ENCODE measurements around the gene CCL25.

DNA sequence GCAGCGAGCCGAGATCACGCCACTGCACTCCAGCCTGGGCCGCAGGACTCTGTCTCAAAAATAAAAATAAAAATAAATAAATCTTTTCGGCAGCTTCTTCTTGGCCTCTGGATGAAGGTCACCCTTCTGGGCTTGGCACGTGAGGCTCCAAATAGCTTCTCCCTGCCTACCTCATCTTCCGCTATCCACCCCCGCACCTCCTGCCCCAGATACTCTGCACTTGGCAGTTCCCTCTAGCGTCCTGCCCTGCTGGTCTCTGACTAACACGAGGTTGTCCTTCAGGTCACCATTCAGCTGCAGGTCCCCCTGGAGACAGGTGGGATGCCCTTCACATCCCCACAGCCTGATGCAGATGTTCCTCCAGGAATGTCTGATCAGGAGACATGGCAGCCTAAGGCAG lies 8.5 kb upstream of the CCL25 start:
- TF ChIP-seq, protein P1, sequence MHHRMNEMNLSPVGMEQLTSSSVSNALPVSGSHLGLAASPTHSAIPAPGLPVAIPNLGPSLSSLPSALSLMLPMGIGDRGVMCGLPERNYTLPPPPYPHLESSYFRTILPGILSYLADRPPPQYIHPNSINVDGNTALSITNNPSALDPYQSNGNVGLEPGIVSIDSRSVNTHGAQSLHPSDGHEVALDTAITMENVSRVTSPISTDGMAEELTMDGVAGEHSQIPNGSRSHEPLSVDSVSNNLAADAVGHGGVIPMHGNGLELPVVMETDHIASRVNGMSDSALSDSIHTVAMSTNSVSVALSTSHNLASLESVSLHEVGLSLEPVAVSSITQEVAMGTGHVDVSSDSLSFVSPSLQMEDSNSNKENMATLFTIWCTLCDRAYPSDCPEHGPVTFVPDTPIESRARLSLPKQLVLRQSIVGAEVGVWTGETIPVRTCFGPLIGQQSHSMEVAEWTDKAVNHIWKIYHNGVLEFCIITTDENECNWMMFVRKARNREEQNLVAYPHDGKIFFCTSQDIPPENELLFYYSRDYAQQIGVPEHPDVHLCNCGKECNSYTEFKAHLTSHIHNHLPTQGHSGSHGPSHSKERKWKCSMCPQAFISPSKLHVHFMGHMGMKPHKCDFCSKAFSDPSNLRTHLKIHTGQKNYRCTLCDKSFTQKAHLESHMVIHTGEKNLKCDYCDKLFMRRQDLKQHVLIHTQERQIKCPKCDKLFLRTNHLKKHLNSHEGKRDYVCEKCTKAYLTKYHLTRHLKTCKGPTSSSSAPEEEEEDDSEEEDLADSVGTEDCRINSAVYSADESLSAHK (tag by site-specific recombination; IDR thresholded peaks at IDR 0.05), result no peak
- TF ChIP-seq, protein P2, sequence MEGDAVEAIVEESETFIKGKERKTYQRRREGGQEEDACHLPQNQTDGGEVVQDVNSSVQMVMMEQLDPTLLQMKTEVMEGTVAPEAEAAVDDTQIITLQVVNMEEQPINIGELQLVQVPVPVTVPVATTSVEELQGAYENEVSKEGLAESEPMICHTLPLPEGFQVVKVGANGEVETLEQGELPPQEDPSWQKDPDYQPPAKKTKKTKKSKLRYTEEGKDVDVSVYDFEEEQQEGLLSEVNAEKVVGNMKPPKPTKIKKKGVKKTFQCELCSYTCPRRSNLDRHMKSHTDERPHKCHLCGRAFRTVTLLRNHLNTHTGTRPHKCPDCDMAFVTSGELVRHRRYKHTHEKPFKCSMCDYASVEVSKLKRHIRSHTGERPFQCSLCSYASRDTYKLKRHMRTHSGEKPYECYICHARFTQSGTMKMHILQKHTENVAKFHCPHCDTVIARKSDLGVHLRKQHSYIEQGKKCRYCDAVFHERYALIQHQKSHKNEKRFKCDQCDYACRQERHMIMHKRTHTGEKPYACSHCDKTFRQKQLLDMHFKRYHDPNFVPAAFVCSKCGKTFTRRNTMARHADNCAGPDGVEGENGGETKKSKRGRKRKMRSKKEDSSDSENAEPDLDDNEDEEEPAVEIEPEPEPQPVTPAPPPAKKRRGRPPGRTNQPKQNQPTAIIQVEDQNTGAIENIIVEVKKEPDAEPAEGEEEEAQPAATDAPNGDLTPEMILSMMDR (tag by site-specific recombination; IDR thresholded peaks at IDR 0.05), result no peak
- no peak for TF ChIP-seq GLIS2 (tag by site-specific recombination; IDR thresholded peaks at IDR 0.05)
- TF ChIP-seq ZNF544 (tag by site-specific recombination; IDR thresholded peaks at IDR 0.05), result no peak
- no peak for TF ChIP-seq ZNF292 (tag by site-specific recombination; IDR thresholded peaks at IDR 0.05; ENCODE audit: borderline replicate concordance, low read depth)
- TF ChIP-seq, protein P3, sequence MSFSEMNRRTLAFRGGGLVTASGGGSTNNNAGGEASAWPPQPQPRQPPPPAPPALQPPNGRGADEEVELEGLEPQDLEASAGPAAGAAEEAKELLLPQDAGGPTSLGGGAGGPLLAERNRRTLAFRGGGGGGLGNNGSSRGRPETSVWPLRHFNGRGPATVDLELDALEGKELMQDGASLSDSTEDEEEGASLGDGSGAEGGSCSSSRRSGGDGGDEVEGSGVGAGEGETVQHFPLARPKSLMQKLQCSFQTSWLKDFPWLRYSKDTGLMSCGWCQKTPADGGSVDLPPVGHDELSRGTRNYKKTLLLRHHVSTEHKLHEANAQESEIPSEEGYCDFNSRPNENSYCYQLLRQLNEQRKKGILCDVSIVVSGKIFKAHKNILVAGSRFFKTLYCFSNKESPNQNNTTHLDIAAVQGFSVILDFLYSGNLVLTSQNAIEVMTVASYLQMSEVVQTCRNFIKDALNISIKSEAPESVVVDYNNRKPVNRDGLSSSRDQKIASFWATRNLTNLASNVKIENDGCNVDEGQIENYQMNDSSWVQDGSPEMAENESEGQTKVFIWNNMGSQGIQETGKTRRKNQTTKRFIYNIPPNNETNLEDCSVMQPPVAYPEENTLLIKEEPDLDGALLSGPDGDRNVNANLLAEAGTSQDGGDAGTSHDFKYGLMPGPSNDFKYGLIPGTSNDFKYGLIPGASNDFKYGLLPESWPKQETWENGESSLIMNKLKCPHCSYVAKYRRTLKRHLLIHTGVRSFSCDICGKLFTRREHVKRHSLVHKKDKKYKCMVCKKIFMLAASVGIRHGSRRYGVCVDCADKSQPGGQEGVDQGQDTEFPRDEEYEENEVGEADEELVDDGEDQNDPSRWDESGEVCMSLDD (tag by site-specific recombination; IDR thresholded peaks at IDR 0.05), result no peak
- TF ChIP-seq ZNF707 (tag by site-specific recombination; IDR thresholded peaks at IDR 0.05), result no peak
- TF ChIP-seq, protein P4, sequence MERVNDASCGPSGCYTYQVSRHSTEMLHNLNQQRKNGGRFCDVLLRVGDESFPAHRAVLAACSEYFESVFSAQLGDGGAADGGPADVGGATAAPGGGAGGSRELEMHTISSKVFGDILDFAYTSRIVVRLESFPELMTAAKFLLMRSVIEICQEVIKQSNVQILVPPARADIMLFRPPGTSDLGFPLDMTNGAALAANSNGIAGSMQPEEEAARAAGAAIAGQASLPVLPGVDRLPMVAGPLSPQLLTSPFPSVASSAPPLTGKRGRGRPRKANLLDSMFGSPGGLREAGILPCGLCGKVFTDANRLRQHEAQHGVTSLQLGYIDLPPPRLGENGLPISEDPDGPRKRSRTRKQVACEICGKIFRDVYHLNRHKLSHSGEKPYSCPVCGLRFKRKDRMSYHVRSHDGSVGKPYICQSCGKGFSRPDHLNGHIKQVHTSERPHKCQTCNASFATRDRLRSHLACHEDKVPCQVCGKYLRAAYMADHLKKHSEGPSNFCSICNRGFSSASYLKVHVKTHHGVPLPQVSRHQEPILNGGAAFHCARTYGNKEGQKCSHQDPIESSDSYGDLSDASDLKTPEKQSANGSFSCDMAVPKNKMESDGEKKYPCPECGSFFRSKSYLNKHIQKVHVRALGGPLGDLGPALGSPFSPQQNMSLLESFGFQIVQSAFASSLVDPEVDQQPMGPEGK (tag by site-specific recombination; IDR thresholded peaks at IDR 0.05), result no peak
- no peak for TF ChIP-seq ZNF529 (tag by site-specific recombination; IDR thresholded peaks at IDR 0.05; ENCODE audit: insufficient replicate concordance)
- no peak for TF ChIP-seq HOXA7 (CRISPR knock-in tag; IDR thresholded peaks at IDR 0.05; ENCODE audit: borderline replicate concordance)
- no peak for TF ChIP-seq REPIN1 (tag by site-specific recombination; IDR thresholded peaks at IDR 0.05; ENCODE audit: low read depth)
- TF ChIP-seq SP2 (tag by site-specific recombination; IDR thresholded peaks at IDR 0.05), result no peak

Measured in HEK293 (cell line).